H1 (cell line): ENCODE data around the gene TNFAIP8. TPM values are rescaled to one million over a fixed set of nuclear protein-coding genes. Genes with fewer than 3 reads are reported as not detected.

Experiments used
- CTCF ChIA-PET: fragments of 300-600 bp; sonication (Branson Sonifier 250); formaldehyde crosslinking; loops from one replicate; lab custom pipeline; 2021; ENCODE audit not compliant: partially characterized antibody; lab: Charles Lee
- POLR2A ChIA-PET: fragments of 300-600 bp; sonication (Branson Sonifier 250); formaldehyde crosslinking; loops from one replicate; lab custom pipeline; 2021; ENCODE audit warnings: inconsistent platforms; ENCODE audit not compliant: partially characterized antibody; lab: Charles Lee
- DNase-seq, 2 experiments: peaks; one replicate each; pipeline versions ENCODE4 v3.0.0 to v3.0.0-alpha.2; 2010 to 2022; ENCODE audit warnings: low spot score in 2 of 2, low read depth in 1 of 2, mixed read lengths in 1 of 2
- FAIRE-seq: peaks from 2 replicates; lab custom pipeline; 2011; peaks lifted over from hg19 to GRCh38; lab: Jason Lieb, UNC
- H2AFZ ChIP-seq: 2 replicates; pipeline ENCODE4 v1.8.1; 2012; ENCODE audit warnings: low read length, inconsistent platforms
- H2AK5ac ChIP-seq: 2 replicates; pipeline ENCODE4 v1.6.1; 2013; ENCODE audit warnings: low read depth, low read length
- H2BK120ac ChIP-seq: replicated peaks from 2 replicates; pipeline ENCODE3; 2013; ENCODE audit warnings: low read depth, low read length, inconsistent platforms
- H2BK12ac ChIP-seq: 2 replicates; pipeline ENCODE4 v1.6.1; 2013; ENCODE audit warnings: low read depth, low read length
- H2BK15ac ChIP-seq: 2 replicates; pipeline ENCODE4 v1.6.1; 2013; ENCODE audit warnings: low read length
- H2BK20ac ChIP-seq: 2 replicates; pipeline ENCODE4 v1.6.1; 2013; ENCODE audit warnings: low read length
- H2BK5ac ChIP-seq: 2 replicates; pipeline ENCODE4 v1.6.1; 2013; ENCODE audit warnings: low read depth, low read length
- H3K14ac ChIP-seq: 2 replicates; pipeline ENCODE4 v1.6.1; 2013; ENCODE audit warnings: inconsistent platforms; ENCODE audit not compliant: insufficient read length
- H3K18ac ChIP-seq: 2 replicates; pipeline ENCODE4 v1.6.1; 2013; ENCODE audit warnings: low read length; ENCODE audit errors: extremely low read depth
- H3K23ac ChIP-seq: 2 replicates; pipeline ENCODE4 v1.6.1; 2013; ENCODE audit warnings: inconsistent platforms; ENCODE audit not compliant: insufficient read length
- H3K23me2 ChIP-seq: 2 replicates; pipeline ENCODE4 v1.6.1; 2013; ENCODE audit warnings: low read depth, low read length
- H3K27ac ChIP-seq: 2 replicates; pipeline ENCODE4 v1.6.1; 2011; ENCODE audit warnings: low read depth, low read length, inconsistent platforms
- H3K27me3 ChIP-seq, 4 experiments: replicated peaks in 1 of 4; 1 replicate in 1 of 4; 2 replicates in 3 of 4; pipeline versions ENCODE4 v1.6.1 to v1.8.1; 2011 to 2013; ENCODE audit warnings: low read length in 3 of 4, mild to moderate bottlenecking in 3 of 4, inconsistent platforms in 2 of 4, mixed read lengths in 2 of 4, moderate library complexity in 1 of 4; ENCODE audit not compliant: control insufficient read depth in 3 of 4, insufficient read depth in 3 of 4; ENCODE audit errors: extremely low read depth in 1 of 4
- H3K36me3 ChIP-seq, 4 experiments: 2 replicates each; pipeline versions ENCODE4 v1.6.1 to v1.8.1; 2011 to 2013; ENCODE audit warnings: mild to moderate bottlenecking in 4 of 4, low read length in 3 of 4, moderate library complexity in 2 of 4, control low read depth in 1 of 4, inconsistent platforms in 1 of 4; ENCODE audit not compliant: insufficient read depth in 4 of 4, control insufficient read depth in 2 of 4
- H3K4ac ChIP-seq: replicated peaks from 2 replicates; pipeline ENCODE3; 2013; ENCODE audit warnings: low read length, low read depth, mixed read lengths, inconsistent platforms; ENCODE audit not compliant: insufficient read length
- H3K4me1 ChIP-seq, 4 experiments: replicated peaks in 1 of 4; 1 replicate in 1 of 4; 2 replicates in 3 of 4; pipeline versions ENCODE4 v1.6.1 to v1.8.1; 2011 to 2013; ENCODE audit warnings: low read length in 3 of 4, inconsistent platforms in 2 of 4, mixed read lengths in 1 of 4; ENCODE audit not compliant: insufficient read depth in 4 of 4, control insufficient read depth in 3 of 4
- H3K4me2 ChIP-seq, 2 experiments: 2 replicates each; pipeline versions ENCODE4 v1.6.1 to v1.8.1; 2011 to 2013; ENCODE audit warnings: low read depth in 2 of 2, low read length in 2 of 2, control low read depth in 1 of 2, inconsistent platforms in 1 of 2, mild to moderate bottlenecking in 1 of 2; ENCODE audit not compliant: insufficient read depth in 1 of 2
- H3K4me3 ChIP-seq, 4 experiments: fragments of 200-600, 300-600 bp in 1 of 4; sonication (generic), shearing (Covaris generic), sonication (Bioruptor Twin) in 1 of 4; 2 replicates each; pipeline versions ENCODE4 v1.5.1 to v1.8.1; 2011 to 2016; ENCODE audit warnings: low read length in 4 of 4, low read depth in 3 of 4, control low read depth in 2 of 4, inconsistent platforms in 2 of 4, mild to moderate bottlenecking in 2 of 4, mixed read lengths in 1 of 4, moderate library complexity in 1 of 4; ENCODE audit not compliant: insufficient read depth in 2 of 4; ENCODE audit errors: extremely low read depth in 1 of 4
- H3K56ac ChIP-seq: replicated peaks from 2 replicates; pipeline ENCODE3; 2013; ENCODE audit warnings: low read depth, mild to moderate bottlenecking, mixed read lengths, low read length, inconsistent platforms; ENCODE audit not compliant: insufficient read length
- H3K79me1 ChIP-seq: 2 replicates; pipeline ENCODE4 v1.6.1; 2013; ENCODE audit warnings: low read depth, low read length, control low read depth
- H3K79me2 ChIP-seq, 2 experiments: 2 replicates each; pipeline versions ENCODE4 v1.6.1 to v1.8.1; 2012 to 2013; ENCODE audit warnings: low read length in 2 of 2, mild to moderate bottlenecking in 2 of 2, inconsistent platforms in 1 of 2; ENCODE audit not compliant: insufficient read depth in 2 of 2, control insufficient read depth in 1 of 2
- H3K9ac ChIP-seq, 4 experiments: replicated peaks in 1 of 4; 1 replicate in 1 of 4; 2 replicates in 3 of 4; pipeline versions ENCODE4 v1.6.1 to v1.8.1; 2011 to 2013; ENCODE audit warnings: low read depth in 3 of 4, low read length in 3 of 4, control low read depth in 2 of 4, mild to moderate bottlenecking in 2 of 4, moderate library complexity in 2 of 4, inconsistent platforms in 1 of 4; ENCODE audit errors: extremely low read depth in 1 of 4
- H3K9me3 ChIP-seq, 2 experiments: 2 replicates each; pipeline versions ENCODE4 v1.6.1 to v1.8.1; 2012 to 2013; ENCODE audit warnings: mild to moderate bottlenecking in 2 of 2, moderate library complexity in 2 of 2, control low read depth in 1 of 2, inconsistent platforms in 1 of 2, low read depth in 1 of 2, low read length in 1 of 2, mixed read lengths in 1 of 2; ENCODE audit not compliant: insufficient read depth in 2 of 2
- H4K20me1 ChIP-seq, 2 experiments: replicated peaks in 1 of 2; 2 replicates each; pipeline versions ENCODE3 to v1.8.1; 2011 to 2013; ENCODE audit warnings: inconsistent platforms in 2 of 2, low read length in 2 of 2, mild to moderate bottlenecking in 1 of 2; ENCODE audit not compliant: insufficient read depth in 2 of 2, control insufficient read depth in 1 of 2
- H4K5ac ChIP-seq: 2 replicates; pipeline ENCODE4 v1.6.1; 2013; ENCODE audit warnings: low read length, low read depth, mixed read lengths, inconsistent platforms; ENCODE audit not compliant: insufficient read length
- H4K8ac ChIP-seq: 2 replicates; pipeline ENCODE4 v1.8.0; 2013; ENCODE audit warnings: mild to moderate bottlenecking, moderate library complexity, low read length, inconsistent platforms; ENCODE audit not compliant: insufficient read depth; ENCODE audit errors: extremely low read depth
- H4K91ac ChIP-seq: replicated peaks from 2 replicates; pipeline ENCODE3; 2013; ENCODE audit warnings: low read length, mixed read lengths, inconsistent platforms; ENCODE audit not compliant: insufficient read length
- CREB1 ChIP-seq: IDR thresholded peaks from 2 replicates; pipeline ENCODE4 v1.6.1; 2012; ENCODE audit warnings: inconsistent platforms
- GABPA ChIP-seq: IDR thresholded peaks from 2 replicates; pipeline ENCODE4 v1.6.1; 2011; ENCODE audit warnings: mild to moderate bottlenecking, low read length, moderate library complexity, borderline replicate concordance; ENCODE audit not compliant: insufficient read depth
- HDAC2 ChIP-seq, 2 experiments: fragments of 300-600 bp in 1 of 2; sonication (generic) in 1 of 2; IDR thresholded peaks; 2 replicates each; pipeline ENCODE4 v1.6.1; 2011 to 2012; ENCODE audit warnings: low read depth in 2 of 2, low read length in 2 of 2, mild to moderate bottlenecking in 2 of 2, moderate library complexity in 2 of 2, borderline replicate concordance in 1 of 2, inconsistent platforms in 1 of 2
- JUN ChIP-seq: IDR thresholded peaks from 2 replicates; pipeline ENCODE4 v1.6.1; 2011; ENCODE audit warnings: low read depth, mild to moderate bottlenecking, improper control_type of control experiment, low read length
- NANOG ChIP-seq: IDR thresholded peaks from 2 replicates; pipeline ENCODE4 v1.6.1; 2011; ENCODE audit warnings: low read length, low read depth, mild to moderate bottlenecking, inconsistent platforms; ENCODE audit not compliant: insufficient read depth, poor library complexity, severe bottlenecking
- NRF1 ChIP-seq: IDR thresholded peaks from 2 replicates; pipeline ENCODE4 v1.6.1; 2011; ENCODE audit warnings: mild to moderate bottlenecking, low read depth, low read length, improper control_type of control experiment
- POU5F1 ChIP-seq: IDR thresholded peaks from 2 replicates; pipeline ENCODE4 v1.6.1; 2011; ENCODE audit warnings: low read depth, mild to moderate bottlenecking, low read length, moderate library complexity
- RAD21 ChIP-seq, 2 experiments: IDR thresholded peaks in 1 of 2; conservative IDR thresholded peaks in 1 of 2; 2 replicates each; pipeline ENCODE4 v1.6.1; 2011; ENCODE audit warnings: low read depth in 2 of 2, low read length in 2 of 2, improper control_type of control experiment in 1 of 2, inconsistent platforms in 1 of 2, mild to moderate bottlenecking in 1 of 2, moderate library complexity in 1 of 2
- SIRT6 ChIP-seq: IDR thresholded peaks from one replicate; pipeline ENCODE4 v1.7.1; 2012; ENCODE audit warnings: low read length, inconsistent platforms
- SP1 ChIP-seq: IDR thresholded peaks from 2 replicates; pipeline ENCODE4 v1.6.1; 2011; ENCODE audit warnings: low read depth, low read length
- TAF7 ChIP-seq: optimal IDR thresholded peaks from 2 replicates; pipeline ENCODE3; 2011; ENCODE audit warnings: low read depth, mild to moderate bottlenecking, inconsistent platforms, low read length, moderate library complexity, borderline replicate concordance
- TCF12 ChIP-seq: IDR thresholded peaks from 2 replicates; pipeline ENCODE4 v1.6.1; 2011; ENCODE audit warnings: low read depth, mild to moderate bottlenecking, low read length
- TEAD4 ChIP-seq: IDR thresholded peaks from 2 replicates; pipeline ENCODE4 v1.6.1; 2012; ENCODE audit warnings: low read depth, low read length, inconsistent platforms, mixed read lengths
- YY1 ChIP-seq: IDR thresholded peaks from 2 replicates; pipeline ENCODE4 v1.6.1; 2011; ENCODE audit warnings: low read depth, mild to moderate bottlenecking, low read length
- WGBS, 2 experiments: shearing (Covaris generic) in 1 of 2; methylation state at CpG; one replicate each; pipeline versions ENCODE4 v1.1.6 to v1.1.7; 2013 to 2015; ENCODE audit warnings: low lambda C conversion rate in 2 of 2, mixed read lengths in 2 of 2, inconsistent platforms in 1 of 2, low coverage in 1 of 2, missing lambda C conversion rate in 1 of 2; ENCODE audit not compliant: insufficient replicate concordance in 2 of 2, insufficient coverage in 1 of 2, insufficient read length in 1 of 2; ENCODE audit errors: extremely low coverage in 1 of 2, missing lambda C conversion rate in 1 of 2; 5-methylcytosine and 5-hydroxymethylcytosine counted together
- polyA plus RNA-seq, 7 experiments: library from polyadenylated mRNA; depleted of rRNA in 3 of 7; stranded (reverse) in 5 of 7; unstranded in 2 of 7; fragments of >200 nt in 5 of 7; fragments of 200-250 nt in 2 of 7; gene quantifications; 1 replicate in 5 of 7; 2 replicates in 1 of 7; 4 replicates in 1 of 7; pipeline versions ENCODE4 v1.2.1 to v1.2.3, GENCODE V29; 2011 to 2013; ENCODE audit warnings: missing spikeins in 2 of 7, mixed read lengths in 2 of 7
- total RNA-seq: library from RNA; stranded (reverse); fragmentation: NEBNext Ultra II Directional; extraction: Animal tissue kit (Norgen Biotek cat#: 25700); gene quantifications from 2 replicates; pipeline ENCODE4 v1.2.1, GENCODE V29; 2021

TNFAIP8 gene
- total and polyA plus RNA-seq, 2 of the 8 experiments (the other 6 are each of a cell fraction or from before 2014, with no cell fraction given), result 12.4 to 19.3 TPM

GRCh38 chr5:119335261-119335677 lies 20.6 kb upstream of the TNFAIP8 start:
- H3K56ac ChIP-seq, result no peak overlapping the region
- no peak overlapping the region for H3K4ac ChIP-seq
- H3K14ac ChIP-seq, result no peak overlapping the region
- no peak overlapping the region for H3K4me3 ChIP-seq
- no peak overlapping the region for H3K18ac ChIP-seq
- FAIRE-seq, result no peak
- no peak overlapping the region for H3K23ac ChIP-seq
- POLR2A ChIA-PET, result interaction anchor here (1.2 kb wide), 1 partner anchor 22 kb away, joined by 3 read pairs; no protein-coding TSS in a partner anchor
- H3K9me3 ChIP-seq, result no peaks in the 10 kb centered on the region
- no peak overlapping the region for H2BK20ac ChIP-seq
- no peak overlapping the region for H2AK5ac ChIP-seq
- H3K79me2 ChIP-seq, result no peaks in the 10 kb centered on the region
- no peak overlapping the region for H3K9ac ChIP-seq
- H3K27ac ChIP-seq, result no peak overlapping the region
- H3K23me2 ChIP-seq, result no peaks in the 10 kb centered on the region
- H3K27me3 ChIP-seq, result no peaks in the 10 kb centered on the region
- H2AFZ ChIP-seq, result no peak overlapping the region
- no peak overlapping the region for H4K91ac ChIP-seq
- H4K5ac ChIP-seq, result no peak overlapping the region
- no peak overlapping the region for H4K8ac ChIP-seq
- no peaks in the 10 kb centered on the region; the same call in 1 of the 2 replicates for H3K79me1 ChIP-seq
- H3K36me3 ChIP-seq, result no peaks in the 10 kb centered on the region
- WGBS, 2 experiments, result 87% methylated on average over 4 of the region's 4 CpGs; no CpG with 5 or more reads in 1 of the 2 experiments
- H2BK15ac ChIP-seq, result no peak overlapping the region
- H2BK12ac ChIP-seq, result no peak overlapping the region
- H2BK5ac ChIP-seq, result no peak overlapping the region
- H3K4me2 ChIP-seq, result no peak overlapping the region
- H4K20me1 ChIP-seq, result no peaks in the 10 kb centered on the region
- CTCF ChIA-PET, result interaction anchor here (0.7 to 5.2 kb wide), 24 partner anchors 9 to 363 kb away, joined by 3 to 28 read pairs (median 4); partner anchors contain the start of gene DTWD2
- no peak overlapping the region for H2BK120ac ChIP-seq
- no peak for DNase-seq
- H3K4me1 ChIP-seq, result peaks cover 0 to 3% (median 0%) of the 10 kb centered on the region in 4 experiments; a peak in 2 of 7 replicates
- TF ChIP-seq TCF12 (no peak), TAF7 (no peak), CREB1 (no peak), POU5F1 (no peak), GABPA (no peak), HDAC2 (IDR thresholded peaks at IDR 0.05; ENCODE audit: borderline replicate concordance in 1 of 2, low read depth in 2 of 2, low read length in 2 of 2) (no peak), NRF1 (no peak), NANOG (no peak), YY1 (no peak), RAD21 (IDR thresholded peaks at IDR 0.05 in 1 of 2, conservative IDR thresholded peaks at IDR 0.05 in 1 of 2; ENCODE audit: low read depth in 2 of 2, low read length in 2 of 2) (no peak), TEAD4 (no peak), JUN (no peak), SP1 (no peak), SIRT6 (no peak)
